ENCODE measurements around the gene KIF16B. TPM values are rescaled to one million over a fixed set of nuclear protein-coding genes. Genes with fewer than 3 reads are reported as not detected.

The KIF16B gene
- total RNA-seq, 1 donor from 2014 or later = 9.4 TPM

DNA sequence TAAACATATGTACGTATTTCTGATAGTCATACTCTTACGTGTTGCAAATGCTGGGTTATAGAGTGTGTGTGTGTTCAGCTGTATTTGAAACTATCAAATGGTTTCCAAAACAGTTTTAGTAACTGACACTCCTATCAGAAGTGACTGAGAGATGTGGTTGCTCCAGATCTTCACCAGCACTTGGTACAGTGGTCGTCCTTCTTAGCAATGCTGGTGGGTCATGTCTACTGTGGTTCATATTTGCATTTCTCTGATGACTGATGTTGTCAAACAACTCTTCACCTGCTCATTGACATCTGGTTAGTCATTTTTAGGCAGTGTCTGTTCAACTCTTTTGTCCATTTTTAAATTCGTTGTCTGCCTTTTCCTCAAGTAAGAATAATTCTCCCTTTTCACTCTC, 259.3 kb downstream of the KIF16B start:
- Mint-ChIP-seq H3K36me3 (ENCODE audit: low read depth) (peaks cover 15% of the 10 kb centered on the region), H3K27ac (ENCODE audit: unreplicated experiment) (no peak overlapping the region), H3K27me3 (ENCODE audit: low read depth) (no peaks in the 10 kb centered on the region), H3K4me3 (no peak overlapping the region), H3K9me3 (peaks cover 2% of the 10 kb centered on the region), H3K4me1 (no peaks in the 10 kb centered on the region)
- no peak for DNase-seq (ENCODE audit: low read depth, low spot score)
- TF ChIP-seq, protein P1, sequence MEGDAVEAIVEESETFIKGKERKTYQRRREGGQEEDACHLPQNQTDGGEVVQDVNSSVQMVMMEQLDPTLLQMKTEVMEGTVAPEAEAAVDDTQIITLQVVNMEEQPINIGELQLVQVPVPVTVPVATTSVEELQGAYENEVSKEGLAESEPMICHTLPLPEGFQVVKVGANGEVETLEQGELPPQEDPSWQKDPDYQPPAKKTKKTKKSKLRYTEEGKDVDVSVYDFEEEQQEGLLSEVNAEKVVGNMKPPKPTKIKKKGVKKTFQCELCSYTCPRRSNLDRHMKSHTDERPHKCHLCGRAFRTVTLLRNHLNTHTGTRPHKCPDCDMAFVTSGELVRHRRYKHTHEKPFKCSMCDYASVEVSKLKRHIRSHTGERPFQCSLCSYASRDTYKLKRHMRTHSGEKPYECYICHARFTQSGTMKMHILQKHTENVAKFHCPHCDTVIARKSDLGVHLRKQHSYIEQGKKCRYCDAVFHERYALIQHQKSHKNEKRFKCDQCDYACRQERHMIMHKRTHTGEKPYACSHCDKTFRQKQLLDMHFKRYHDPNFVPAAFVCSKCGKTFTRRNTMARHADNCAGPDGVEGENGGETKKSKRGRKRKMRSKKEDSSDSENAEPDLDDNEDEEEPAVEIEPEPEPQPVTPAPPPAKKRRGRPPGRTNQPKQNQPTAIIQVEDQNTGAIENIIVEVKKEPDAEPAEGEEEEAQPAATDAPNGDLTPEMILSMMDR (conservative IDR thresholded peaks at IDR 0.05) = no peak

DNA sequence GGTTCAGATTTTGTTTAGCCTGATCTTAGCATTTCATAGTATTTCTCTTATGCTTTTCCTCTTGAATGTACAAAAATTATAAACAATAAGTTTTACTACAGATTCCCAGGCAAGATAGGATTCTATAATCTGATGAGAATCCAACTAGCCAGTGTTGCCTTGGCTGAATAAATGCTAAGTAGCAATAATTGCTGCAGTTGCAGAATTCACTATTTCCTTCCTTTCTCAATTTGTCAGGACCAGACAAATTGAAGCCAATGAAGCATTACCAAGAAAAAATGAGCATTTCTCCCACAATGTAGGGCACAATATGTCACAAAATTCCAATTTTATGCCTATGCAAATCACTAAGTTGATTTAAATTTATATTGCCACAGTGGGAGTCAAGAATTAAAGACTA, 260.2 kb downstream of the KIF16B start:
- DNase-seq (ENCODE audit: low read depth, low spot score) = no peak
- no peaks in the 10 kb centered on the region for H3K9me3 Mint-ChIP-seq
- no peaks in the 10 kb centered on the region for H3K27me3 Mint-ChIP-seq (ENCODE audit: low read depth)
- TF ChIP-seq, protein P1 (conservative IDR thresholded peaks at IDR 0.05) = no peak
- no peak overlapping the region for H3K4me3 Mint-ChIP-seq
- no peak overlapping the region for H3K27ac Mint-ChIP-seq (ENCODE audit: unreplicated experiment)
- peaks cover 13% of the 10 kb centered on the region for H3K36me3 Mint-ChIP-seq (ENCODE audit: low read depth)
- no peaks in the 10 kb centered on the region for H3K4me1 Mint-ChIP-seq

DNA sequence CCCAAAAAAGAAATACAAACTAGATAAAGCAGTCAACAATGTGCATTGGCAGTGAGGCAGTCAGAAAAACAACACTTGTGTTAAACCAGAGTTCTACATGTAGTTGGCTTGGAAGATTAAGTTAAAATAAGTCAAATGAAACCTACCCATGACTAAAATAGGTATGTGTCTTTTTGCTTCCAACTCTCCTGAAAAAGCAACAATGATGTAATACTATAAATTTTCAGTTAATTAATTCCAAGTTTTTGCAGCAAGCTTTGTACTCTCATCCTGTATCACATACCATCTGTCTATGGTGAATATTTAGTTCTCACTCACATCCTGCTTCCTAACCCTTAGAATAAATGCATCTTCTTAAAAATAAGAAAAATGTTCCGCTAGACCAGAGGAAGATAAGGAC, 261.5 kb downstream of the KIF16B start:
- DNase-seq (ENCODE audit: low read depth, low spot score) = no peak
- Mint-ChIP-seq H3K36me3 (ENCODE audit: low read depth) (peaks cover 9% of the 10 kb centered on the region), H3K4me3 (no peak overlapping the region), H3K27me3 (ENCODE audit: low read depth) (no peaks in the 10 kb centered on the region), H3K27ac (ENCODE audit: unreplicated experiment) (no peak overlapping the region), H3K4me1 (no peaks in the 10 kb centered on the region), H3K9me3 (no peaks in the 10 kb centered on the region)
- TF ChIP-seq, protein P1 (conservative IDR thresholded peaks at IDR 0.05) = no peak

DNA sequence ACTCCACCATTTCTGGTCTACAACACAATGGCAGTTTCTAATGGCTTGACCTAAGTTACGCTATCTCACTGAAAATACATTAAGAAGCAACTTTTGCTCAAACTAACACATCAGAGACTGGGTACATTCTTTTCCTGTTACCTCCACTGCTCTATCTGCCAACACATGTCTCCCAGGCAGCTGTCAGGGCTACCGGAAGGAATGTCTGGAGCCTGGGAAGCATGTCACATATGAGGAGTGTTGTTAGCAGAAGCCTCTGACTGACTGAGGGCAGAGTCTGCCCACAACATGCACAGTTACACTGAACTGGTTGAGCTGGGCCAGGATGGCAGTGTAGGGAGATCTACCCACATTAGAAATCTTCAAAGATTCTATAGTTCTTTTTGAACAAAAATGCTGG, 264.5 kb downstream of the KIF16B start:
- H3K4me3 Mint-ChIP-seq = no peak overlapping the region

DNA sequence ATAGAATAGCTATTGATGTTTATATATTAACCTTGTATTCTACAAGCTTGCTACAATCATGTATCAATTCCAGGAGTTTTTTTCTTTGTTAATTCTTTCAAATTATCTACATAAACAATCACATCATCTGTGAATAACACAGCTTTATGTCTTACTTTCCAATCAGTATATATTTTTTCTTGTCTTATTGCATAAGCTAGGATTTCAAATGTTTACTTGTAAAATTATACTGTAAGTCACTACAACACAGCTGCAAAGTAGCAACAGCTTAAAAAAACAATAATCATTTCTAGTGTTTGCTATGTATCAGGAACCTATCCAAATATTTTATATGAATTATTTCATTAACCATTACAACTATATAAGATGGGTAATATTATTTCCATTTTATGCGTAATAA, 270.4 kb downstream of the KIF16B start:
- TF ChIP-seq, protein P1 (conservative IDR thresholded peaks at IDR 0.05) = no peak
- Mint-ChIP-seq H3K36me3 (ENCODE audit: low read depth) (peaks cover 21% of the 10 kb centered on the region), H3K9me3 (peaks cover 16% of the 10 kb centered on the region), H3K27ac (ENCODE audit: unreplicated experiment) (no peak overlapping the region), H3K27me3 (ENCODE audit: low read depth) (no peaks in the 10 kb centered on the region), H3K4me3 (no peak overlapping the region), H3K4me1 (no peaks in the 10 kb centered on the region)
- no peak for DNase-seq (ENCODE audit: low read depth, low spot score)

More for the DNA sequence above, 264.5 kb downstream of the KIF16B start:
- peaks cover 2% of the 10 kb centered on the region for H3K9me3 Mint-ChIP-seq
- H3K4me1 Mint-ChIP-seq = no peaks in the 10 kb centered on the region
- peaks cover 11% of the 10 kb centered on the region for H3K36me3 Mint-ChIP-seq (ENCODE audit: low read depth)
- no peak overlapping the region for H3K27ac Mint-ChIP-seq (ENCODE audit: unreplicated experiment)
- no peaks in the 10 kb centered on the region for H3K27me3 Mint-ChIP-seq (ENCODE audit: low read depth)
- DNase-seq (ENCODE audit: low read depth, low spot score) = no peak
- TF ChIP-seq, protein P1 (conservative IDR thresholded peaks at IDR 0.05) = no peak

DNA sequence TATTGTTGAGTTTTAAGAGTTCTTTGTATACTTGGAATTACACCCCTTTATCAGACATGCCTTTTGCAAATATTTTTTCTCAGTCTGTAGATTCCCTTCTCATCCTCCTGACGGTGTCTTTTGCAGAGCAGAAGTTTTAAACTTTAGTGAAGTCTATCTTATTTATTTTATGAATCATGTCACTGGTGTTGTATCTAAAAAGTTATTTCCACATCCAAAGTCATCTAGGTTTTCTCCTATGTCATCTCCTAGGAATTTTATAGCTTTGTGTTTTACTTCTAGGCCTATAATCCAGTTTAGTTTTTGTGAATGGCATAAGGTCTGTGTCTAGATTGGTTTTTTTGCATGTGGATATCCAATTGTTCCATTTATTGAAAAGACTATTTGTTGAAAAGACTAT, 271.3 kb downstream of the KIF16B start:
- peaks cover 17% of the 10 kb centered on the region for H3K9me3 Mint-ChIP-seq
- no peaks in the 10 kb centered on the region for H3K27me3 Mint-ChIP-seq (ENCODE audit: low read depth)
- no peaks in the 10 kb centered on the region for H3K4me1 Mint-ChIP-seq
- H3K27ac Mint-ChIP-seq (ENCODE audit: unreplicated experiment) = no peak overlapping the region
- no peak overlapping the region for H3K4me3 Mint-ChIP-seq
- H3K36me3 Mint-ChIP-seq (ENCODE audit: low read depth) = peaks cover 22% of the 10 kb centered on the region
- no peak for DNase-seq (ENCODE audit: low read depth, low spot score)
- TF ChIP-seq, protein P1 (conservative IDR thresholded peaks at IDR 0.05) = no peak
